GM21423 (cell line): Measurements from ENCODE around the gene LRP5.

Experiments used
- ATAC-seq: cut with Tn5 transposase; IDR thresholded peaks from one replicate; pipeline ENCODE4 v1.9.1; 2021; ENCODE audit warnings: mild to moderate bottlenecking, moderate library complexity; ENCODE audit not compliant: unreplicated experiment

The LRP5 gene

DNA sequence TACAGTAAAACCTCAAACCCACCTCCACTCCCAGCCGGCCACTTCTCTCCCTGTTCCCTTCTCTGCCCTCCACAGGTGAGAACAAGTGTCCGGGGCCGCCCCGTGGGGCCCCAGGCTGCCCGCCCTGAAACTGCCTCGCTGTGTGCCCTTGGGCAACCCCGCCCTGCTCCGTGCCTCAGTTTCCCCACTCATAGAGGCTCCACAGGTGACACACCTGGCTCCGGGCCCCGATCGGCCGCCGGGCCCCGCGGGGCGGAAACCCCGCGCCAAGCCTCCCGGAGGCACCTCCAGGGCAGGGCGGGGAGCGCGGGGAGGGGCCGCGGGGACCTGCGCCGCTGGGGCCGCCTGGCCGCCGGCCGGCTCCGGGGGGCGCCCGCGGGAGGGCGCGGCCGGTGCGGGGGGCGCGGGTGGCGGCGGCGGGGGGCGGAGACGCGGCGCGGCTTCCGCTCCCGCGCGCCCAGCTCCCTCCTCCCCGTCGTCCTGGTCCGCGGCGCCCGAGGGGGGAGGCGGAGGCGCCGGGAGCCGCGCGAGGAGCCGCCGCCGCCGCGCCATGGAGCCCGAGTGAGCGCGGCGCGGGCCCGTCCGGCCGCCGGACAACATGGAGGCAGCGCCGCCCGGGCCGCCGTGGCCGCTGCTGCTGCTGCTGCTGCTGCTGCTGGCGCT lies at the start of gene LRP5:
Gene LRP5, plus strand, starts transcription at position 475 of the 663 bp plus-strand sequence. Its CDS starts 124 bp downstream, at position 599.
- no peak for ATAC-seq

DNA sequence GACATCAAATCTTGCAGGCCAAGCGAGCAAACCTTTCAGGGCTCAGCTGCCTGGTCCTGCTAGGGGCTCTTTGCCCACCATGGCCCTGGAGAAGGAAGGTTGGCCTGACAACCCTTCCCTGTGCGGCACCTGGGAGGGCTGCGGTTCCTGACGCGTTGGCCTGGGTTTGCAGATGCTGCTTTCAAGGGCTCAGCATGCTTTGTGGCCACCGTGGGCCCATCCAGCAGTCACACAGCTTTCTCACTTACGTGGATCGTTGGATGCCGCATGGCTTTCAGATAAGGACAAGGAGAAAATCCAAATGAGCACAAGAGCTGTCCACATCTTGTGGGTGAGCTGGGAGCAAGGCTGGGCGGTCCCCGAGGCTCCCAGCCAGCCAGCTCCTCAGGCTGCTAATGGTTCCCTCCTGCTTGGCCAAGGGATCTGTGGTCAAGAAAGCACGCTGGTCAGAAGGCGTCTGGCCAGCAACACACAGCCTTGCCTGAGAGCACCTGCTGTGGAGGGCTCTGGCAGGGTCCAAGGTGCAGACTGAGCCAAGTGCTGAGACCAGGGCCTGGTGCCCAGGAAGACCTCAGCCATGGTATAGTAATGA lies 48.9 kb upstream of the LRP5 start:
- ATAC-seq = no peak

DNA sequence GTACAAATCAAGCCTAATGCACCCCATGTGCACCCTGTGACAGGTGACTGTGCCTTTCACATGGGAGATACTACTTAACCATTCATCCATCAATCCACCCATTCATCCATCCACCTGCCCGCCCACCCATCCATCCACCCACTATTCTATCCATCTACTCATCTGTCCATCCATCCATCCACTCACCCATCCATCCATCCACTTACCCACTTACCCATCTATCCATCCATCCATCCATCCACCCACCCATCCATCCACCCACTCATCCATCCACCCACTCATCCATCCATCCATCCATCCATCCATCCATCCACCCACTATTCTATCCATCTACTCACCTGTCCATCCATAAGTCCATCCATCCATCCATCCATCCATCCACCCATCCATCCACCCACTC lies 48.1 kb upstream of the LRP5 start:
- no peak for ATAC-seq

DNA sequence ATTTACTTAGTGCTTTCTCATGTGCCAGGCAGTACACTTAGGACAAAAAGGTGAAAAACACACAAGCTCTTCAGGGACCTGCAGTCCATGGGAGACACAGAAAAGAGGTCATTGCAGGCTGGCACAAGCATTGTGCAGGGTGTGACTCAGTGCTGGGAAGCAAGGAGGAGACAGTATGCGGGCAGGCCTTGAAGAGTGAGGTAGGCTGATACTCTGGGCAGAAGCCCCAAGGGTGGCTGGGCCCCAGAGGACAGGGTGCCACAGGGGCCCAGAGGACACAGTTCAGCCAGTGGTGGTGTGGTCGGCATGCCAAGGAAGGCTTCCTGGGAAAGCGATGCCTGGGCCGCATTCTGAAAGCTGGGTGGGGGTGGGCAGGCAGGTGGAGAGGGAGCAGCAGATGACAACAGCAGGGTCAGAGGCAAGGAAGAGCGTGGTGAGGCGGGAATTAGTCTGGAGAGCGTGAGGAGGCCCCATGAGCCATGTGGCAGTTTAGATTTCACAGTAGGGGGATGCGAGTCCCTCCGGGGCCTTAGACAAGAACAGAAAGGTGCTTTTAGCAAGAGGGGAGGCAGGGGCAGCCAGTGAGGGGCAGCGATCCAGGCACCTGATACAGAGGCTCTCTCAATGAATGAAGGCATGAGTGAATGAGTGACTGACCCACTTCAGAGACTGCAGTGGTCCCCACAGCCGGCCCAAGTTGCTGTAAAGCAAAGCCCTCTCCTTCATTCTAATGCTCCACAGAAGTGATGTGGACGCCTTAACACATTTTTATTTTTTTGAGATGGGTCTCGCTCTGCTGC lies 47.5 kb upstream of the LRP5 start:
- no peak for ATAC-seq

DNA sequence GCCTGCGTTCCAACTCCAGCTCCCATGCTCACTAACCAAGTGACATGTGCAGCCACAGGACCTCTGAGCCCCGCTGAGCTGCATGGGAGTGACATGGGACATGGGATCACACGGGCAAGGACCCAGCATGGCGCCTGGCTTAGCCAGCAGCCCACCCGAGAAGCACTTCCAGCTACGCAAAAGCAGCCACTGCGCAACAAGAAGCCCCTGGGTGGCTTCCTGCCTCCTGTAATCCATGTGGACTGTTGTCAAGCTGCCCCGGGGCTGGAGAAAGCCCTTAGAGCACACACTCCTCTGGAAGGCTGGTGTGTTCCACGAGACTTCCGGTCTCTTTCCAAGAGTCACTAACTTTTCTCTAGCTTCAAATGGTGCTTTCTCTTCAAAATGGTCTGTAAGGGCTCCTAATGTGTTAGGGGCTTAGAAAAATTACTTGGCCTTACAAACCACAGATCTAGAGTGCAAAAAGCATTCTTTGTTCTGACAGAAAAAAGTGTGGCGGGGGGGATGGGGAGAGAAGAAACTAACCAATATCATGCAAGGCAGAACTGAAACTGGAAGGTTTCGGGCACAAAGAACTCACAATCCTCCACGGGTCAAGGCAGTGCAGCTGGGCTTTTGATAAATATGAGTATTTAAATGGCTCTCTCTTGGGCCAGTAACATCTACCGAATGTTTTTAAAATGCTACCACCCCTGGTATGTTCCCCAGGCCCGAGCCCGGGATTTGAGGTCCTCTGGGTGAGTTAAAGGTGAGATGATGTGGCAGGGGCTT lies 46.1 kb upstream of the LRP5 start:
- ATAC-seq = peak; percentile 62

DNA sequence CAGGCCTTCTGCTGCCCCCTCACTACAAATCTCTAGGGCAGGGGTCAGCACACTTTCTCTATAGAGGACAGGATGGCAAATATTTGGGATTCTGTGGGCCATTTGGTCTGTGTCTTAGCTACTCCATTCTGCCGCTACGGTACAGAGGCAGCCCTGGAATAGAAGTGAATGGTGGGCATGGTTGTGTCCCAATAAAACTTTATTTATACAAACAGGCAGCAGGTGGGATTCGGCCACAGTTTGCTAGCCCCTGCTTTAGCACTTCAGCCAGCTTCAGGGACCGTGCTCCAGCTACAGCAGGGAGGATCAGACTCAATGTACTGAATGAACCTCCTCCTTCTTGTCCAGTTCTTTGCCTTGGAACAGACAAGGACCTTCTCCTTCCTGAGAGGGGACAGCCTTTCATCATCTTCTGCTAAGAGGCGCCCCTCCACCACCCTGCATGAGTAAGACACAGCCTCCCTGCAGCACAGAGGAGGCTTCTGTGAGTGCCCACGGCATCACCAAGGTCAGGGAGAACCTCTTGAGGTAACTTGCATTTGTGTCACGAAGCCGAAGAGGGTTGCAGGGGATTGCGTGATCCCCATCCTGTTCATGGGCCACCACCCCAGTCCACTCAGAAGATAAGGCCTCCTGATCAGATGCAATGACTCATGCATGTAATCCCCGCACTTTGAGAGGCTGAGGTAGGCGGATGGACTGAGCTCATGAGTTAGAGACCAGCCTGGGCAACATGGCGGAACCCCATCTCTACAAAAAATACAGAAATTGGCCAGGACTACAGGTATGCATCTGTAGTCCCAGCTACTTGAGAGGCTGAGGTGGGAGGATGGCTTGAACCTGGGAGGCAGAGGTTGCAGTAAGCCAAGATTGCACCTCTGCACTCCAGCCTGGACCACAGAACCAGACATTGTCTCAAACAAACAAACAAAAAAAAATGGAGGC lies 45.2 kb upstream of the LRP5 start:
- no peak for ATAC-seq

DNA sequence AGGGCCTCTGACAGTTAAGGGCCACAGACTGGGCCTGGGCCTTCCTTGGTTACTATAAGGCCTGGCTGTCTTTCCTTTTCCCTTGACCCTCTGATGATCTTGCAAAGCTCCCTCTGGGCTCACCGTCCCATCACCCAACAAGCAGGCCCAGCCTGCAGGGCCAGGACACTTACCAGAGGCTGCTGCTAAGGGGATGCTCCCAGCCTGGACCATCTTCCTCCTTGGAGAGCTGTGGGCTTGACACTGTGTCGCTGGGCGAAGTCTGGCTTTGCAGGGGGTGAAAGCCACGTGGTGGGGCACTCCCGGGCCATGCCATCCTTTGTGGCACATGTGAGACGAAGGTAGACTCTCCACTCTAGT lies 44.5 kb upstream of the LRP5 start:
- ATAC-seq = no peak

DNA sequence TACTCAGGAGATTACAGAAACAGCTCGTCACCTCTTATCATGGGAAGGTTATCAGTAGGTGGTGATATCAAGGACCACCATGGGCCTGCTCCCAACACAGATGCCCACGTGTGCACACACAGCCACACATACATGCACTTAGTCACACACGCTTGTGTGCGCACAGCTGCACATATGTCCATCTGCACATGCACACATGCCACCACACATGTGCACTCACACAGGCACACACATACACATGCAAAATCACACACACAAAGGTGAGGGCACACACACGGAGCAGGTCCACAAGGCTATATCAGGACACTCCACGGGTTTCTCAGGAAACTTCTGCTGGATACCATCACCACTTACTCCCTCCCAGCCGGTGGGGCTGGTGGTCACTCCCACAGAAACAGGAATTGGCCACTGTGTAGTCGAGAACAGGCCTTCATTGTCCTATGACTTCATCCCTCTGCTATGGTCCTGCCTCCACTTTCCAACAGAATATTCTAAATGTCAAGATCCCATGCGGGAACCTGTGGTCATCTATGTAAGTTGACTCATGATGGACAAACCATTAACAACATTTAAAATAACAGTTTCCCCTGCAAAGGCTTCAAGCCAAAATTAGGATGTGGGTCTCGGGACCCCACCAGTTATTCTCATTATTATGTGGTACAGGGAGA lies 42.8 kb upstream of the LRP5 start:
- no peak for ATAC-seq

DNA sequence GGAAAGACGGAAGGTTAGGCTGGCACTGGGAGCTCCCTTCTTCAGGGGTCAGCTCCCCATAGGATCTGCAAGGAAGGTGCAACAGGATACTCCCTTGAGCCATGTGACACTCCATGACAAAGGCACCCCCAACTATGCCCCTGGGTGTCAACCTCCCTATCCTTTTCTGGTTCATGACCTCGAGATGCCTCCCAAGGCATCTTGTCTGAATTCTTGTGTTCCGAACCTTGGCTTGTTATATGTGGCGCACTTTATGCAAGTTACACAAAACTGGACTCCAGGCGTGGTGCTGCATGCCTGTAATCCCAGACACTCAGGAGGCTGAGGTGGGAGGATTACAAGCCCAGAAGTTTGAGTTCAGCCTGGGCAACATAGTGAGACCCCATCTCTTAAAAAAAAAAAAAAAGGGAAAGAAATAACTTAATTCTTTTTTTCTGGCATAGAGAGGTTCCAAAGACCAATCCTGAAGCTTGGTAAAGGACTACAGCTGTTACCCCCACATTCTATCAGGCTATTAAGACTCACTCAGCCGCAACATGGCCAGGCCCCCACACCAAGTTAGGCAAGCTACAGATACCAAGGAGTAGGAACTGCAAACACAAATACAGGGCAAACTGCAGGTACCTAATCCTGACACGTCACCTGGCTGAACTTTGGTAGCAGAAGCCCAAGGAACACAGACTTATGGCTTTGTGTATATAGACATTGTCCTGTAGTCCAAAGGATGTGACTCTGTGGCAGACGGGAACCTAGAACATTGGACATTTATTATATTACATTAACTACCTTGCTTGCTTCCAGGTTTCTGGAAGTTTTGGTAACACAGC lies 42.0 kb upstream of the LRP5 start:
- ATAC-seq = no peak

DNA sequence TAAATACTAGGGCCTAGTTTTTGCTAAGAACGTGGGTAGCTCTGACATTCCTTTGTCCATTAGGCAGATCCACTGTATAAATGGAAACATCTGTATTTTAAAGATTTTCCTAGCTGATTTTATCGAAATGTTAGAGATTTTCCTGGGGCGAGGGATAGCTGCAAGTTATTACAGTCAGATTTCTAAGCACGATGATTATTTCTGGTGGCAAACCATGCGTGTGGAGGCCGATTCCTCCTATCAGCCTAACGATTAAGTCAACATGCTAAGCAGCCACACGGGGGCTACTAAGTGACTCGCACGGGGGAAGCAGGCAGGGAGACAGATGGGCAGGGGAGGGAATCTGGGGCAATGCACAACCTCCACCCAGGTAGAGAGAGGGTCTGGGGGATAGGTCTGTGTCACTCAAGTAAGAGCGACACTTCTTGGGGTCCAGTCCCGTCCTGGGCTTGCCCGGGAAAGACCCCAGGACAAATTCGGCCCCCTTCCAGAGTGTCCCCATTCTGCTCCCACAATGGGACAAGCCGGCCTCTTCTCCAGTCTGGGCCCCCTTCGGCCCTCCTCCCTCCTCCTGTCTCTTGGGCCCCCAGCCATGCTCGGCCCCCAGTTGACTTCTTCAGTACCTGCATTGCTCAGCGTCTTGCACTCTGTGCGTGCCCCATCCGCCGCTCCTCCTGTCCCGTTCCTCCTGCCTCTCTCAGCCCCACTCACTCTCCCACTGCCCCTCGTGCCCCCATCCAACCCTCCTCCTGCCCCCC lies 41.2 kb upstream of the LRP5 start:
- ATAC-seq = peak; percentile 20

DNA sequence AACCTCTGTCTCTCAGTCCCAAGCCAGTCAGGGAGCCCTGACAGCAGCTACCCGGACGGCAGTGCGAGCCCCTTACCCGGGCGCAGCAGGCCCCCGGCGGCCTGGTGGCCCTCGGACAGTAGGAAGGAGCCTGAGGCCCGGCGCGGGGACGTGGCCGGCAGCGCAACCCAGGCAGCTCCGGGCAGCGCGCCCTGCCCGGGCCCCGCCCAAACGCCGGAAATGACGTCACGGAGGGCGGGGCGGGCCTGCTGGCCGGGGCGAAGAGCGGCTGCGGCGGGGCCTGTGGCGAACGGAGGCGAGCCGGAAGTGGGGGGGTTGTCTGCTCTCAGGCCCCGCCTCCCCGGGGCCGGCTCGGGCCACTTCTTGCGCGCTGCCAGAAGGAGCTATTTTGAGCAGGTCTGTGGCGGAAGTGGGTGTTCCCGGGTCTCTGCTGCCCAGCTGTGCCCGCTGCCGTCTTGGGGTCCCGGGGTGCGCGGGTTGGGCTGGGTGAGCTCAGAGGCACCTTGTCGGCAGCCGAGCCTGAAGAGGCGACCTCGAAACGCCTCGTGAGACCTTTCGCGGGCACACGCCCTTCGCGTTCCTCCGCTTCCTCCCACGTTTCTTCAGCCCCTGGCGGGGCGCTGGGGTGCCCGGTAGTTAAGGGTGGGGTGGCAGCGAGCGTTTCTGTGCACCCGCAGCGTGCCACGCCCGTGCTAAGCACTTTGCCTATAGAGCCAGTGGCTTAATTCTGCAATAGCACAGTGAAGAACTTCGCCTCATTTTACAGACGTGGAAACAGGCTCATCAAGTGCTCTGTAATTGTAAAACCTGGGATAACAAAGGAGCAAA lies 40.4 kb upstream of the LRP5 start, which contains the start of gene C11orf24:
Gene C11orf24, minus strand, starts transcription at position 193 of the 828 bp plus-strand sequence. CDS start 8,206 bp downstream, outside the sequence.
- ATAC-seq = peak; percentile 78

DNA sequence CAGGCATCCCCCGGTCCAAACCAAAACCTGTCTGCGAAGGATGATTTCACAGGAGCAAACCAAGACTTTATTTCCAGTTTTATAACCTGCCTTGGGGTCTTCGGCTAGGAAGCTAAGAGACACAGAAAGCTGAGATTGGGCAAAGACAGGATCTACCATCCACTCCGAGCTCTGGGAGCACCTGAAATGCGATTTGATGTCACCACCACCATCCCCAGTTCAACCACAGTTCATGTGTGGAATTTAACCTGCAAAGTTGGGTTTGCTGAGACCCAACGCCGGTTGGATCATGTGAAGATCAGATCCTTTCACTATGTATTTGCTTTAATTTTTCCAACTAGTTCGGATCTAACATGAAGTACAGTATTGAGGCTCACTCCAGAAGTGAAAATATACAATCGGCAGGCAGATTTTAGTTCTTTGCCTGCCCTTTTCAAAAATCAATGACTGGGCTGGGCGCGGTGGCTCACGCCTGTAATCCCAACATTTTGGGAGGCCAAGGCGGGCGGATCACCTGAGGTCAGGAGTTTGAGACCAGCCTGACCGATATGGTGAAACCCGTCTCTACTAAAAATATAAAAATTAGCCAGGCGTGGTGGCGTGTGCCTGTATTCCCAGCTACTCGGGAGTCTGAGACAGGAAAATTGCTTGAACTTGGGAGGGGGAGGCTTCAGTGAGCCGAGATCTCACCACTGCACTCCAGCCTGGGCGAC lies 39.2 kb upstream of the LRP5 start:
- ATAC-seq = no peak

DNA sequence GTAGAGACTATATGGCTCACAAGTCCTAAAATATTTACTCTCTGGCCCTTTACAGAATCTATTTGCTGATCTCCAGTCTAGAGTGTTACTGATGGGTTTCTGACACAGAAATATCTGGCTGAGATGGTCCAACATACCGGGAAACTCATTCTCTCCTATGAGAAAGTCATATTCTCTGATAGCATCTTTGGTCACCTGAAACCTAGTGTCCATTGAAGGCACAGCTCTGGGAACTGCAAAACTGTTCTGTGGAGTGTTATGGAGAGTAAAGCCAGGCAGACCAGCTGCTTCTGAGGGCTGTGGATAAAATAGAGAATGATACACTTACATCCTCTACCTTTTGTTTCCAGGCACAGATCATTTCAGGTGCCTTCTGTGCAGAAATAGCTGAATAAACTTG lies 38.1 kb upstream of the LRP5 start:
- no peak for ATAC-seq

DNA sequence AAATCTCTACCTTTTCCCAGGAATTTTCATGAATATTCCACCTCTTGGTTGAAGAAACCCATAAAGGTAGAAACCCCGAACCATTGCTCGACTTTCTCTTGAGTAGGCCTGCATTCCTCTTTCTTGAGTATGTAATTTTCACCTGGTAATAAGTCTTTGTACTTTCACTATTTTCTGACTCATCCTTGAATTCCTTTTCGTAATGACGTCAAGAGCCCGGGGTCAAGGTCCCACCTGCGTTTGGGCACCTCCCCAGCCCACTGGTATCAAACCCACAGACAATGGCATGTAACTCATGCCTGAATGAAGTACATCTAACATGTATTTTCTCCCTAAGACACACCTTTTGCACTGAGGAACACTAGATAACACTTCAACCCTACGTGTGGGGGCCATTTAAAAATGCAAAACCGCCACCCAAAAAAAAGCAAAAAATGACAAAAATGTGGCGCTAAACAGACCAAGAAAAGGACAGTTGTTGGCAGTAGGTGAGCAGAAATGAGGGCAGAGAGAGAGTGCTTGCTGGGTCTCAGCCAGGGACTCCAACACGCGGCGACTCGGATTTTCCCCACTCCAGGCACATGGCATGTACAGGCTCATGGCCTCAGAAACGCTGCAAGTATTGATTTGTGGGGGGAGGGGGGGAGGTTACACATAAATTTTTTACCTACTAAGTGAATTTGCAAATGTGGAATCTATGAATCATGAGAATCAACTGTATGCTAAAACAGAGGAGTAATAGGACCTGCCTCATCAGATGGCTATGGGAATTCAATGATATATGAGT lies 36.5 kb upstream of the LRP5 start:
- ATAC-seq = no peak

DNA sequence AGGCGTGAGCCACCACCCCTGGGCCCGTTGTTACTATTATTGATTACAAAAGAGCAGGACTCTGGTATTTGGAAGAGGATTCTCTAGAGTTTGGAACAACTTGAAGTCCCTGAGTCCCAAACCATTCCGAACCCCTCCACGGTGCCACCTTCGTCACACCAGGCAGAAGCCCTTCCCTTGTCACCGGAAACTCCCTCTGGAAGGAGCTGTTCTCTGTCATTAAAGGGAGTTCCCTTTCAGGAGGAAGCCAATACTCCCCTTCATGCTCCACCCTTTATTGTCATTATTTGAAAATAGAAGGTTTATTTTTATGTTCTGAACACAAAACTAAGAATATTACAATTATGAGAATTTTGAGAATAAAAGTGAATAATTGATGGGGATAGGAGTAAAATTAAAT lies 35.5 kb upstream of the LRP5 start:
- ATAC-seq = no peak

DNA sequence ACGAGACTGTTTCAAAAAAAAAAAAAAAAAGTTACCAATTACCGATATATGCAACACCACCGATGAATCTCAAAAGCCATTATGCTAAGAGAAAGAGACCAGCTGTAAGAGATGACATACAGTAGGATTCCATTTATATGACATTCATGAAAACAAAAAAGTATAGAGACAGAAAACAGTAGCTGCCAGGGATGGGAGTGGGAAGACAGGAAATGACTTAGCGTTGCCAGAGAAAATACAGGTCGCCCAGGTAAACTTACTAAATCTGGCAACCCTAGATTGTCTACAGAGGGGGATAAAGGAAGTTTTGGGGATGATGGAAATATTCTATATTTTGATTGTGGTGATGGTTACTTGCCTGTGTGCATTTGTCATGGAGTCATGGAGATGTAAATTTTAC lies 32.7 kb upstream of the LRP5 start:
- no peak for ATAC-seq
